Fibroblast of peridontal ligament (primary cell): ENCODE results near the gene COL9A2.
A peak's percentile ranks its signal among the peaks of the same experiment; 100 is the strongest.

Experiments used
- DNase-seq: peaks from one replicate; pipeline ENCODE4 v3.0.0-alpha.2; 2010; ENCODE audit errors: extremely low read depth

Gene COL9A2

DNA sequence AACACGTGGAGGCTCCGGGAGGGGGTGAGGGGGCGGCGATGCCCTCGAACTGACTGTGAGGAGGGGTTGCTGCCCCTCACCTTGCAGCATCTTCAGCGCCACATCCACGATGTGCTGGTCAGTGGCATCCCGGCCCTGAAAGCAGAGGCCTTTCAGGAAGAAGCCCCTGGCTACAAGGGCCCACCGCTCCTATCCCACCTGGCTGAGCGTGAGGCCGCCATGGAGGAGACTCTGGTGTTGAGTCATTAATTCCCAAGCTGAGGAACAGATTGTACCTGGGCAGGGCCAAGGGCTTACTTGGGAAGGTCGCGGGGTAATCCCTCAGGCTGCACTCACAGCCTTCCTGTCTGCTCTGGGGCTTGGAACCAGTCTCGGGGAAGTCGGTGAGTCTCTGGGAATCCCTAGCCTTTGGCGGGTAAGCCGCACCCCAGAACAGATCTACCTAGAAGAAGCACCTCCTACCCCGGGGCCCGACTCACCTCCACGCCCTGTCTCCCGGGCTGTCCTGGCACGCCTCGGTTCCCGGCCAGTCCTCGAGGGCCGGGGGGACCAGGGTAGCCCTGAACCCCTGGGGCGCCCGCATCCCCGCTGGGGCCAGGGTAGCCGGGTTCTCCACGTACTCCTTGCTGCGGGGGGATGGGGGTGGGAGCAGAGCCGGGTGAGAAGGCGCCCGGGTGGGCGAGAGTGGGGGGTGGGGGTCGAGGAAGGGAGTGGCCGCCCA lies 13.9 kb downstream of the COL9A2 start:
- DNase-seq = no peak

DNA sequence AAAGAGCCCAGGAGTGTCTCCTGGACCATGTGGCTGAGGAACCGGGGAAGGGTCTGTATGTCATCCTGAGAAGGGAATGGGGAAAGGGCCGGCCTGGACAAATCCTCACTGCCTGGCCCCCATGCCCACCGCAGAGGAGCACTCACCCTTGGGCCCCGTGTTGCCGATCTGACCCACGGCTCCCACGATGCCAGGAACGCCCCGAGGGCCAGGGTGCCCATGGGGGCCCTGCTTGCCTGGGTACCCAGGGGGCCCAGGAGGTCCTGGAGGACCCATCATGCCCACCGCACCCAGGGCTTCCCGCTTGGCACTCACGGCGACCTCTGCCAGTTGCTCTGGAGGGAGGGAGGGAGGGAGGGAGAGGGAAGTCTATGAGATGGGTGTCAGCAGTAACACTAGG lies 14.6 kb downstream of the COL9A2 start:
- DNase-seq = no peak

DNA sequence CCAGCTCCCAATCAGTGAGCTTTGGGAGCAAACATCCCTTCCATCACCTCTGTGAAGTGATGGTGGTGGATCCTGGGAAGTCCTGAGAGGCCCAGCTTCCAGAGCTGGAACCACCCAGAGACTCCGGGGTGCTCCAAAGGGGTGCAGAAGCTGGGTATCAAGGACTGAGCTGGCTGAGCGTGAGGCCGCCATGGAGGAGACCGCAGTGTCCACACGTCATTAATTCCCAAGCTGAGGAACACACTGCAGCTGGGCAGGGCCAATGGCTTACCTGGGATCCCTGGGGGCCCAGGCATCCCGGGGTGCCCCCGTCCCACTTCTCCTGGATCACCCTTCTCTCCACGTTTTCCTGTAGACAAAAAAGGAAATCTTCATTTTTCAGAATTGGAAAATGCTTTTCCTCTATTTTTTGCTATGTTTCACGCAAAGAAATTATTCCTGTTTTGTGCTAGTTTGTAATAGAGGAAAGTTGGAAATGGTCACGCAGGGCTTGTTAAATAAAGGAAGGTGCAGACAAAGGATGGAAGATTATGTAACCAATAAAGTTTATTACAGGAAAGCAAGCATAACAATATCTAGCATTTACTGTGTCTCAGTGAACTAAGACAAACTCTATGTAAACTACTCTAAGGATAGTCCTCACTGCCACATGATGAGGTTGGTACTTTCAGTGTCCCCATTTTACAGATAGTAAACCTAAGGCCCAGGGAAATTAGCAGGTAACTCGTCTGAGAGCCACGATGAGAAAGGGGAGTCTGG lies 15.4 kb downstream of the COL9A2 start:
- no peak for DNase-seq

DNA sequence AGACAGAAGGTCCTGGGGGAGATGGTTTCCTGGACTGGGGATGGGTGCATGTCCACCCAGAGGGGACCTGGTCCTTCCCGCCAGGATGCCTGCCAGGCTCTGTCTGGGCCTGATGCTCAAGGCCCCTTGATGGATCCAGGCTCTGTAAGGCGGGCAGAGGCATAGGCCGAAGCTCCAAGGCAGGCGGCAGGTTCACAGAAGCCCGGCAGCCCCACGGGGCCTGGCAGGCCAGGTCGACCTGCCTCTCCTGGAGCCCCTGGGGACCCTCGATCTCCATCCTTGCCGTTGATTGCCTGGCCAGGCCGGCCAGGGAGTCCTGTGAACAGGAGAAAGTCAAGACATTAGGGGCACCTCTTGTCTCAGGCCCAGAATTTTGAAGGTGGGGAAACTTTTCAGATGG lies 16.0 kb downstream of the COL9A2 start:
- DNase-seq = no peak

DNA sequence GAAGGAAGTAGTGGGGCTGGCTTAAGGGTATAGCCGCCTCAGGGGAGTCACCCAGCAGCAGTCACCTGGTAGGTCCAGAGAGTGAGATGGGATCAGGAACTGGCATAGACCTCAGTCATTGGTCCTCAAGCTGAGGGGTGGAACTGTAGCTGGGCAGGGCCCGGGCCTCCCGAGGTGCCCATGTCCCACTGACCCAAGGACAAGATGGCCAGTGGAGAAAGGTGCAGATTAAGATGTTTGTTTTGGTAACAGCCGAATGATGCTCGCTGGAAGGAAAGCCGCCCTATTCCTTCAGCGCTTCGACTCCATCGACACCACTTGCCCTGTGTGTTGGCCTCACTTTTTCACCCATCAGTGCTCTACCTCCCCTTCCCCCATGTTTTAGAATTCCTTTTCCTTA lies 16.4 kb downstream of the COL9A2 start:
- DNase-seq = no peak

DNA sequence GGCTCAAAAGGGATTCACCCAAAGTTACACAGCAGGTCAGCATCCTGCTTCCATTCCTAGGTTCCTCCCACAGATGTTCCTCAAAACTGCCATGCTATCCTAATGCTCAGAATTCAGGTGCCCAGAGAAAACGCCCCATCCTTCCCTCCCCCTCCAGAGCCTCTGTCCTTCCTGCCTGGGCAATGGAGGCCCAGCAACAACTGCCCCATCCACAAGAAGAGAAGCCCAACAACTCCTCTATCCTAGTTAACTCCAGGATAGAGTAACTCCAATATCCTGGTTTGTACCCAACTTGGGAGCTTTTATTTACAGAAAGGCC lies 16.9 kb downstream of the COL9A2 start:
- no peak for DNase-seq

DNA sequence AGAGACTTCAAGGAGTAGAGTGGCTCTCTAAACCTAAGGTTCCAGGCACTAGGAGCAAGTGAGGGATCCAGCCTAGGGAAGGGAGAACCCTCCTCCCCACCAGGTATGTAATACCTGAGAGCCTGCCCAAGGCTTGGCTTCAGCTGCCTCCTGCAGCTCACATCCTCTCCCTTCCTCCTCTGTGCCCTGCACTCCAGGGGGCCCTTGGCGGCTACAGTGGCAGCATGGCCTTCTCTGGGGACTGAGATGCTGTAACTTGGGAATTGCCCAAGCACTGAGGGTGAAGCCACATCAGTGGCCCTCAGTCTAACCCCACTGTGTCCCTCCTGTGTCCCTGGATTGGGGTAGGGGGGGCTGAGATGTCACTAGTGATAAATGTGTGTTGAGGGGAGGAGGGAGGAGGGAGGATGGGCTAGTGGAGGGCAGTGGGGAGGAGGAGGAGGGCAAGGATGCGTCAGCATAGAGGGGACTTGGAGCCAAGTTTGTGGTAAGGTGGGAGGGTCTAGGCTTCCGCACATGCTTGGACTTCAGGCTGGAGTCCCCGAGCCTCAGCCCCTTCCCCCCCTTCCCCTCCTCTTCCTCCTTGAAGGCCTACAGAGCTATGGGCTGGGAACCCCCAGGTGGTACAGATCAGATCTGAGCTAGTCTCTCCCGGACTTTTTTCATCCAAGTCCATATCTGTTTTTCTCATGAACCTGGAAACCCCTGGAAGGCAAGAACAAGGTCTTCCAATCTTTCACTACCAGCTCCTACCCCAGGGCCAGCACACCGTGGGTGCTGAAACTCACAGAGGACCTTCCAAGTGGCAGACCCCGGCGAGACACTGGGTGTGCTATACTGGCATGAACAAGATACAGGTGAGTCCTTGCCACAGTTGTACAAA lies 17.5 kb downstream of the COL9A2 start:
- DNase-seq = peak; percentile 62

DNA sequence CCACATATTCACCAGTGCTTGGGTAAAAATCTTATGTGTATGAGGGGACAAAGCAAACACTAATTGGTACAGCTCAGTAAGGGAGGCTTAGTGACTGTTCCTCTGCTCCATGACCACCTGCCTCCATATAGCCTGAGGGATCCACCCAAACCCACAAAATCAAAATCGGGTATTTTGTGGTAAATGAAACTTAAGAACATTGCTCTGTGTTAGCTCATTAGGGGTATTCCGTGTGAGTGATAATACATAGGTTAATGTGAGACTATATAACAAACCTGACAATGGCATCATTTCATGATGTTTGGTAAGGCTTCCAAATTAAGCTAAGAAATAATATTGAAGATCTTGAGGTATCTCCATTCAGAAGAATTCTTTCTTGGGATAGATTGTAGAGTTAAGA lies 25.8 kb downstream of the COL9A2 start:
- DNase-seq = no peak

DNA sequence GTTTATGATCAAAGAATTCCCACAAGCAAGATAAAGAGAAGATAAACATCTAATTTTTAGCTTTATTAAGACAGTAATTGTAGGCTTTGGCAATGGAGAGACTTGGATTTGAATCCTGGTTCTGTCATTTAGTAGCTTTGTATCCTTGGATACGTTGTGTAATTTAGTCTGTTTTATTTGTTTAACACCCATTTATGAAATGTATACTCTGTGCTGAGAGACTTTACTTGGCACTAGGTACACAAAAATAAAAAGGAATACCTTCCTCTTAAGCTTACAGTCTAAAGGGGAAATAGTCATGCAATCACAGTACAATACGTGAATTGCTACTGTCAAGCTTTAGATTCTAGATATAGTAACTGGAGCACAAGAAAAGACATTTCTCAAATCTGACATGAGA lies 35.2 kb downstream of the COL9A2 start:
- no peak for DNase-seq

DNA sequence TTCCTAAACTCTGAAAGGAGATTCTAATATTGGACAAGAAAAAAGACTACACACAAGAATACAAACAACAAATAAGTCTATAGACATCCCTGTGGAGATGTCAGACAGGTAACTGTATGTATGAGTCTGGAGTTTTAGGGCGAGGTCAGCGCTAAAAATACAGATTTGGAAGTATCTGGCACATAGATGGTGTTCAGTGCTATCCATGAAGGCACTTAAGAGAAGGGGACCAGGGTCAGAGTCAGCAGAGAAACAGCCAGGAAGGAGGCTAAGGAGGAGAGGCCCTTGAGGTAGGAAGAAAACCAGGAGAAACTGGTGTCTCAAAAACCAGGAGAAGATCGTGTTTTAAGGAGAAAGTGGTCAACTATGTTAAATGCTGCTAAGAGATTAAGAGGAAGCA lies 41.0 kb downstream of the COL9A2 start:
- no peak for DNase-seq

DNA sequence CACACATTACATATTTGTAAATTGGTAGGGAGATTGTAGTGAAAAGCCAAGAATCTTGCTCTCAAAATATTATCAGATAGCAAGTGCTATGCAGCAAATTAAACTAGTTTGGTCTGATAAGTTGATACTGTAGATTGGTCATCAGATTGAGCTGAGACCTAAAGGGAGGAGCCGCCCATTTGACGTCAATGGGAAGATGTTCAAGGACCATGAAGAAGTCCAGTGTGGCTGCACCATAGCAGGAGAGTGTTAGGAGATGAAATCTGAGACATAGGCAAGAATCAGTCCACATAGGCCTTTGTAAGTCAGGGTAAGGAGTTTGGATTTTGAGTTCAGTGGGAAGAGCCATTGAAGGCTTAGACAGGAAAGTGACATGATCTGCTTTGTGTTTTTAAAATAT lies 42.8 kb downstream of the COL9A2 start:
- DNase-seq = no peak

DNA sequence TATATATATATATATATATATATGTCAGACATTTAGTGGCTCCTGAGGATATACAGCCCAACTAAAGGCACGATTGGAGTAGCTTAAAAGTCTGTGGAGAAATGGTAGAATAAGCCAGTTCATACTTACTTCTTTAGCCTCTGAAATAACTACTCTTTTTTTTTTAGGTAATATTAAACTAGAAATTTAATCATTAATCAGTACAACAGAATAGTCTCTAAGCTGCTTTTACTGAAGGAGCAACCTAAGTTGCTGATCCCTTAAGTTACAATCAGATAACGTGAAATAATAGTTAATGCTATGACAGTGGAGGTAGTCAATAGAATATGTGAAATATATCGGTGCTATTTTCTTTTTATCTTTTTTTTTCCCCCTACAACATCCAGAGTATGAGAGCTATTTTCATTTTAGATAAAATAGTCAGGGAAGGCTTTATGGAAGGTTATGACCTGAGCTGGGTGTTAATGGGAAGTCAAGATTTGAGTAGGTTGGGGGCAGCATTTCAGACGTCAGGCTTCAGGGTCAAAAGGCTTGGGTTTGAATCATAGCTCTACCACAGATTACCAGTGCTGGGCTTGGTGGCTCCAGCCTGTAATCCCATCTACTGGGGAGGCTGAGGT lies 43.4 kb downstream of the COL9A2 start:
- no peak for DNase-seq

DNA sequence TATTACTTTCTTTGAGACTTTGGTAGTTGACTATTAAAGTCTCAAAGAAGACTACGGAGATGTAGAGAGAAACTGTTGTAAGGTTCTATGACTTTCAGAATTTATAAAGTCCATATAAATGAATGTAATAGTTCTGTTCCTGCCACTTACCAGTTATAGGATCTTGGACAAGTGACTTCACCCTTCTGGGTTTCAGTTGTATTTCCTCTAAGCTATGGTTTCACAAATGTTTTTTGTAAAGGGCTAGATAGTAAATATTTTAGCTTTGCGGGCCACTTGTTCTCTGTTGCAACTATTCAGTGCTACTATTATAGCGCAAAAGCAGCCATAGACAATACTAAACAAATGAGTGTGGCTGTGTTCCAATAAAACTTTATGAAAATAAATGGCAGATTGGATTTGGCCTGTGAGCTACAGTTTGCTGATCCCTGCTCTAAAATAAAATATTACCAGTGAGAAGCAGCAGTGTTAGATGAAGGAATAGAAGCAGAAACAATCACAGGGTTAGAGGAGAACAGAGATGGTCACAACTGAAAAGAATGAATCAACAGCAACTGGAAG lies 44.4 kb downstream of the COL9A2 start:
- no peak for DNase-seq

DNA sequence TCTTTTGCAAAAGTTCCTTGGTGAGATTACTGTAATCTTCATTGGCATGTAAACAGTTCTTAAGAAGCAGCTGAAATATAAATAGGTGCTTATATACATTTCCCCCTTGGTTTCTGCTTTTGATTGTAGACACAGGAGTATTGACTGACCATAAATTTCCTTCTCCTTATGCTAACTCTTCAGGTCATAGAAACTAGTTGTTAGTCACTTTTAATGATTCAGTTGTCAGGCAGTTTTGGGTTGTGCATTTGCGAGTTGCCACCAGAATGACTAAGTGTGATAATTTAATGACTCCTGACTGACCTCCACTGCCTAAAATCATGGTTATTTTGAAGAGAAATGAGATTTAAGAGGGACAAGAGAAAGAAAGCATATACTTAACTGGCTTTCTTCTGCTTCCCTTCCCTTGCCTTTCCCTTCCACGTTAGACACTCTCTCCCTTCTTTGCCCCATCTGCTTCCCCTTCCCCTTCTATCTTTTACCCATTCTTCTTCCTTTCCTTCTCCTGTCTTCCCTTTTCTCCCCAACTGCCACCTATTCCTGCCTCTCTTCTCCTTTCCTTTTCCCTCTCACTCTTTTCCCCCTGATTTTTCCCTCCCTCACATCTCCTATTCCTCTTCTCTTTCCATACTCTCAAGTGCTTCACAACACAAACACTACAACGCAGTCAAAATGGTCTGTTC lies 46.8 kb downstream of the COL9A2 start:
- no peak for DNase-seq

DNA sequence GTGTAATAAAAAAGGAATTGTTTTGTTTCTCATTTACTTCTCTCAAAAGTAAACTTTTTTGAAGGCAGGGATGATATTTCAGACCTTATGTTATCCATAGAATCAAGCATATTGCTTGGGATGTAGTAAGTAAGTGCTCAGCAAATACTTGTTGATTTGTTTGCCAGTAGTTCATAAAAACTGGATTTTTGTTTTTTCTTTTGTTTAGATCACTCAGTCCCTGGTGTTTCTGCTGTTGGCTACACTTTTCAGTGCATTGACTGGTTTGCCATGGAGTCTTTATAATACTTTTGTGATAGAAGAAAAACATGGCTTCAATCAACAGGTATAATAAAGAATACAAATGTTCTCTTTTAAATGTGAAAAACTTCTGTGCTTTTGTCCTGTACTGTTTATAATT lies 48.9 kb downstream of the COL9A2 start:
- DNase-seq = no peak

DNA sequence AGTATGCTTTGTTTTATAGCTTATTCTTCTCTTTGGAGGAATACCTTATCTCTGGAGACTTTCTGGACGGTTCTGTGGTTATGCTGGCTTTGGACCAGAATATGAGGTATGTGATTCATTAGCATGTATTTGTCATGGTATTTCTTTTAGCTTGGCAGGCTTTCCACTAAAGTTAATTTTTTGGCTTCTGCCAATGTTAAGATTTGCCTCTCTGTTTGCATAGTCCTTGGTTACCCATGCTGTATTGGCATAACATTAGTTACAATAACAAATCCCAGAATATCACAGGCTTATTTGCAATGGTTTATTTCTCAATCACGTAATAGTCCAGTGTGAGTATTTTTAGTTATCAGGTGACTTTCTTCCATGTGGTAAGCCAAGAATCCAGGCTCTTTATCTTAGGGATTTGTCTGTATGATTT lies 49.3 kb downstream of the COL9A2 start:
- DNase-seq = peak; percentile 100

DNA sequence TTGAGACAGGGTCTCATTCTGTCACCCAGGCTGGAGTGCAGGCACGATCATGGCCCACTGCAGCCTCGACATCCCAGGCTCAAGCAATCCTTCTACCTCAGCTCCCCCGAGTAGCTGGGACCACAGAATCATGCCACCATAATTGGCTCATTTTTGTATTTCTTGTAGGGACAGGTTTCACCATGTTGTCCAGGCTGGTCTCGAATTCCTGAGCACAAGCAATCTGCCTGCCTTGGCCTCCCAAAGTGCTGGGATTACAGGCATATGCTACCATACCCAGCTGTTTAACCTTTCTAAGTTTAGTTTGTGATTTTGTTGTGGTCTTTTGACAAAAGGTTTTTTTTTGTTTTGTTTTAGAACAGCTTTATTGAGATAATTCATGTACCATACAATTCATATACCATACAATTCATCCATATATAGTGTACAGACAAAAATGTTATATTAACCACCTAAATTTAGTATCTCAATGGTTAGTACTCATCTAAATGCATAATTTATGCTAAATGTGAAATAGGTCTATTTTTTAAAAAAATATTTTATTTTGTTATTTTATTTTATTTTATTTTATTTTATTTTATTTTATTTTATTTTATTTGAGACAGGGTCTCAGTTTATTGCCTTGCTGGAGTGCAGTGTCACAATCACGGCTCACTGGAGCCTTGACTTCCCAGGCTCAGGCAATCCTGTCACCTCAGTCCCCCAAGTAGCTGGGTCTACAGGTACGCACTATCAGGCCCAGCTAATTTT lies 50.1 kb downstream of the COL9A2 start:
- DNase-seq = peak; percentile 4

DNA sequence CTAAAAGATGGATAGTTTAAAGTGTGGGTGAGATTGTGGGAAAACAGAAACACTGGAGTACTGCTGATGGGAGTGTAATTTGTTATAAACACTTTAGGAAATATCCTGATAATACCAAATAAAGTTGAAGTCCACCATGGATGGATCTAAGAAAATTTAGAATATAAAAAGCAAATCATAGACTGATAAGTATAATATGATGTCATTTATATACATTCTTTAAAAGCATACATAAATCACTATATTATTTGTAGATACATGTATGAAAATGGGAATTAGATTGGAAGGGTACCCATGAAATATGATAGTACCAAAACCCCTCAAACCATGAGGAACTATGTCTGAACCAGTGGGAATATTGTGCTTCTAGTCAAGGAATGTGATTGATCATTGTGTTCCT lies 51.2 kb downstream of the COL9A2 start:
- no peak for DNase-seq

DNA sequence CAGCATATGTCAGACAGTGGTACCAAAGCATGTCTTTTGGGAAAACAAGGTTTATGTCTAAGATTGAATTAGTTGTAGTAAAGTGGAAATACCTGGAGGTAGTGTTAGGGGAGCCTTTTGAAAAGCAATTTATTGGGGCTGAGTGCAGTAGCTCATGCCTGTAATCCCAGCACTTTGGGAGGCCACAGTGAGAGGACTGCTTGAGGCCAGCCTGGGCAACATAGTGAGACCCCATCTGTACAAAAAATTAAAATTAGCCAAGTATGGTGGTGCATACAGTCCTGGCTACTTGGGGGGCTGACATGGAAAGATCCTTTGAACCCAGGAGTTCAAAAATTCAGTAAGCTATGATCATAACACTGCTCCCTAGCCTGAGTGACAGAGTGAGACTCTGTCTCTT lies 51.8 kb downstream of the COL9A2 start:
- DNase-seq = no peak

DNA sequence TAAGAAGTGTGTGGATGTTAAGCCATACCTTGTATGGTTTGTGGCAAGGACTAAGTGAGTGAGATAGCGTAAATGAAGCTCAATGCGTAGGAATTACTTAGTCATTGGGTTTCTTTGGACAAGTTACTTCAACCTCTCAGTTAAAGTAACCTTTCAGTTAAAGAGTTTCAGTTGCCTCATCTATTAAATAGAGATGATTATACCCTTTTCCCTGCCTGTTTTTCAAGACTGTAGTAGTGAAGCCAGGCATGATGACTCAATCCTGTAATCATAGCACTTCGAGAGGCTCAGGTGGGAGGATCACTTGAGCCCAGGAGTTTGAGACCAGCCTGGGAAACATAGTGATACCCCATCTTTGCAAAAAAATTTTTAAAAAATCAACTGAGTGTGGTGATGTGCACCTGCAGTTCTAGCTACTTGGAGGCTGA lies 52.7 kb downstream of the COL9A2 start:
- peak; percentile 9 for DNase-seq

DNA sequence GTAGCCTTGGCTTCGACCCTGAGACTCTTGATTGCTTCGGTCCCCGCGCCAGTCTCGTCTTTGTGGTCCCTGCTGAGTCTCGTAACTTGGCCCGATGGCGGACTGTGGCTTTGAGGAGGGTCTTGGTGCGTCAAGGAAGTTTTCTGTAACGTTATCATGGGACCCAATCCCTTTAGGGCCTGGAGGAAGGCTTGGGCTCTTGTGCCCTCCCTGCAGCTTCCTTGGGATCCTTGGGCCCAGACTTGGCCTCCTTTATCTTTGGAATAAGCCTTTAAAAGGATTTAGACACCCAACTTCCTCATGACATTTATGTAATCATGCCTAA lies 58.7 kb downstream of the COL9A2 start:
- DNase-seq = peak; percentile 43
